Suprapubic skin (tissue), 4 donors: ENCODE results near the gene CSAD. TPM values are rescaled to one million over a fixed set of nuclear protein-coding genes. Genes with fewer than 3 reads are reported as not detected.

Source experiments
- DNase-seq, 2 donors: peaks; one replicate each; pipeline ENCODE4 v3.0.0-alpha.2; 2019; ENCODE audit warnings: low spot score in 2 of 2
- H3K27ac ChIP-seq: fragments of 200-600 bp; sonication (generic); one replicate; pipeline ENCODE4 v1.5.1; 2019
- H3K27me3 ChIP-seq: fragments of 200-600 bp; sonication (generic); one replicate; pipeline ENCODE4 v1.5.1; 2019
- H3K36me3 ChIP-seq: fragments of 200-600 bp; sonication (generic); one replicate; pipeline ENCODE4 v1.5.1; 2019
- H3K4me1 ChIP-seq: fragments of 200-600 bp; sonication (generic); one replicate; pipeline ENCODE4 v1.5.1; 2019
- H3K4me3 ChIP-seq: fragments of 200-600 bp; sonication (generic); one replicate; pipeline ENCODE4 v1.5.1; 2019; ENCODE audit warnings: mild to moderate bottlenecking
- H3K9me3 ChIP-seq: fragments of 200-600 bp; sonication (generic); one replicate; pipeline ENCODE4 v1.5.1; 2019
- CTCF ChIP-seq, 2 donors: fragments of 200-600 bp in 1 of 2; fragments of 450-650 bp in 1 of 2; sonication (generic) in 1 of 2; IDR thresholded peaks; one replicate each; pipeline ENCODE4 v1.5.1; 2016 to 2019; ENCODE audit warnings: antibody characterized with exemption in 2 of 2, mild to moderate bottlenecking in 1 of 2, moderate library complexity in 1 of 2
- EP300 ChIP-seq: sonication (generic); formaldehyde crosslinking; IDR thresholded peaks from one replicate; pipeline ENCODE4 v1.6.1; 2017; ENCODE audit warnings: antibody characterized with exemption
- POLR2A ChIP-seq, 2 donors: fragments of 450-650 bp; IDR thresholded peaks; one replicate each; pipeline ENCODE4 v1.6.1; 2017; ENCODE audit warnings: antibody characterized with exemption in 2 of 2, mild to moderate bottlenecking in 2 of 2, moderate library complexity in 2 of 2
- POLR2AphosphoS5 ChIP-seq, 3 donors: sonication (generic); formaldehyde crosslinking; IDR thresholded peaks; one replicate each; pipeline ENCODE4 v1.6.1; 2017; ENCODE audit warnings: antibody characterized with exemption in 3 of 3
- WGBS: methylation state at CpG from one replicate; pipeline ENCODE4 v1.1.5; 2018; 5-methylcytosine and 5-hydroxymethylcytosine counted together
- total RNA-seq, 4 donors: library from RNA; depleted of rRNA; stranded (reverse); fragments of >200 nt; gene quantifications; one replicate each; pipeline ENCODE4 v1.1.0, GENCODE V29; 2016

CSAD gene
- total RNA-seq, 4 donors from 2014 or later: 35.6 to 175 (median 56.7) TPM

- TF ChIP-seq CTCF (IDR thresholded peaks at IDR 0.05) (no peak), POLR2A (IDR thresholded peaks at IDR 0.05) (no peak)
- H3K27ac ChIP-seq: peak overlapping the region; percentile 99
- H3K27me3 ChIP-seq: no peaks in the 10 kb centered on the region
- DNase-seq: no peak
- 94% methylated on average over 4 of the region's 4 CpGs for WGBS
- peaks cover 15% of the 10 kb centered on the region for H3K36me3 ChIP-seq
- H3K9me3 ChIP-seq: no peaks in the 10 kb centered on the region
- no peak overlapping the region for H3K4me3 ChIP-seq
- peaks cover 96% of the 10 kb centered on the region for H3K4me1 ChIP-seq
These were observed 46.1 kb upstream of the CSAD start for GRCh38 chr12:53226815-53227214.

- no peak for TF ChIP-seq CTCF (IDR thresholded peaks at IDR 0.05)
- no peak for TF ChIP-seq EP300
- Histone ChIP-seq H3K27ac (peak overlapping the region; percentile 99), H3K36me3 (peaks cover 15% of the 10 kb centered on the region), H3K4me1 (peaks cover 95% of the 10 kb centered on the region), H3K9me3 (no peaks in the 10 kb centered on the region), H3K4me3 (no peak overlapping the region), H3K27me3 (no peaks in the 10 kb centered on the region)
- 48% methylated on average over 10 of the region's 10 CpGs for WGBS
- DNase-seq: no peak
These were observed 45.1 kb upstream of the CSAD start for GRCh38 chr12:53225635-53226424.

GRCh38 chr12:53224897-53225634 lies 44.3 kb upstream of the CSAD start:
- Histone ChIP-seq H3K4me3 (peak overlapping the region; percentile 10), H3K4me1 (peaks cover 95% of the 10 kb centered on the region), H3K9me3 (no peaks in the 10 kb centered on the region), H3K27me3 (no peaks in the 10 kb centered on the region), H3K27ac (peak overlapping the region; percentile 99), H3K36me3 (peaks cover 15% of the 10 kb centered on the region)
- no peak for DNase-seq
- no peak for TF ChIP-seq POLR2A (IDR thresholded peaks at IDR 0.05)
- TF ChIP-seq EP300: no peak
- no peak for TF ChIP-seq POLR2AphosphoS5 (IDR thresholded peaks at IDR 0.05)
- TF ChIP-seq CTCF (IDR thresholded peaks at IDR 0.05): no peak
- 38% methylated on average over 10 of the region's 10 CpGs for WGBS

GRCh38 chr12:53224061-53224896 lies 43.6 kb upstream of the CSAD start:
- Histone ChIP-seq H3K36me3 (peaks cover 15% of the 10 kb centered on the region), H3K4me1 (peaks cover 96% of the 10 kb centered on the region), H3K27me3 (no peaks in the 10 kb centered on the region), H3K27ac (peak overlapping the region; percentile 99), H3K4me3 (peak overlapping the region; percentile 10), H3K9me3 (no peaks in the 10 kb centered on the region)
- peak in 1 of 2 donors; percentile 21 for TF ChIP-seq CTCF (IDR thresholded peaks at IDR 0.05)
- TF ChIP-seq POLR2A (IDR thresholded peaks at IDR 0.05): no peak
- no peak for TF ChIP-seq POLR2AphosphoS5 (IDR thresholded peaks at IDR 0.05)
- WGBS: 34% methylated on average over 11 of the region's 11 CpGs
- DNase-seq: peak in 1 of 2 donors; percentile 77
